Sigmoid colon (tissue), 4 donors: Measurements from ENCODE around the gene SRGAP1.

Source experiments
- CTCF ChIP-seq, 4 experiments: fragments of 450-650 bp in 3 of 4; fragments of 200-600 bp in 1 of 4; IDR thresholded peaks; one replicate each; pipeline ENCODE4 v1.5.1; 2016 to 2019; ENCODE audit warnings: antibody characterized with exemption in 4 of 4, mild to moderate bottlenecking in 3 of 4, moderate library complexity in 2 of 4
- POLR2A ChIP-seq, 2 donors: fragments of 450-650 bp; IDR thresholded peaks; one replicate each; pipeline ENCODE4 v1.6.1; 2016; ENCODE audit warnings: antibody characterized with exemption in 2 of 2, mild to moderate bottlenecking in 2 of 2, moderate library complexity in 2 of 2
- POLR2AphosphoS5 ChIP-seq, 4 donors: sonication (generic); formaldehyde crosslinking; IDR thresholded peaks; one replicate each; pipeline ENCODE4 v1.6.1; 2017; ENCODE audit warnings: antibody characterized with exemption in 4 of 4

GRCh38 chr12:63893170-63893569 is 48.7 kb downstream of the SRGAP1 start:
- TF ChIP-seq CTCF (IDR thresholded peaks at IDR 0.05): no peak
- no peak for TF ChIP-seq POLR2A (IDR thresholded peaks at IDR 0.05)
- TF ChIP-seq POLR2AphosphoS5 (IDR thresholded peaks at IDR 0.05): no peak
